ENCODE data around the gene FAM53A.

DNA sequence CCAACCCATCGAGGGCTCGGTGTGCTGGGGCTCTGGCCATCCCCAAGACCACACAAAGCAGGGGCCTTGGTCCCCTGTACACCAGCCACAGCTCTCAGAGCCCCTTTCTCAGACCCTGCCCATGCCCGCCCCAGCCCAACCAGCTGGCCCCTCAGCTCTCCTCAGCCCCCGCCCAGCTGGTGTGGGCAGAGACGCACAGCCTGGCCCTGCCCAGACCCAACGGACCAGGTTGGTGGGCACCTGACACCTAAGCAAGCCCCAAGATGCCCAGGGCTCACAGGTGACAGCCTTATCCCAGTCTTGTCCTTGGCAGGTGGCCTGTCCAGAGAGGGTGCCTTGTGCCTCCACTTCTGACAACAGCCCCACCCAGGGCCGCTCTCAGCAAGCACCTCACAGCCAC is 42.4 kb downstream of the FAM53A start:
- TF ChIP-seq, protein P1, sequence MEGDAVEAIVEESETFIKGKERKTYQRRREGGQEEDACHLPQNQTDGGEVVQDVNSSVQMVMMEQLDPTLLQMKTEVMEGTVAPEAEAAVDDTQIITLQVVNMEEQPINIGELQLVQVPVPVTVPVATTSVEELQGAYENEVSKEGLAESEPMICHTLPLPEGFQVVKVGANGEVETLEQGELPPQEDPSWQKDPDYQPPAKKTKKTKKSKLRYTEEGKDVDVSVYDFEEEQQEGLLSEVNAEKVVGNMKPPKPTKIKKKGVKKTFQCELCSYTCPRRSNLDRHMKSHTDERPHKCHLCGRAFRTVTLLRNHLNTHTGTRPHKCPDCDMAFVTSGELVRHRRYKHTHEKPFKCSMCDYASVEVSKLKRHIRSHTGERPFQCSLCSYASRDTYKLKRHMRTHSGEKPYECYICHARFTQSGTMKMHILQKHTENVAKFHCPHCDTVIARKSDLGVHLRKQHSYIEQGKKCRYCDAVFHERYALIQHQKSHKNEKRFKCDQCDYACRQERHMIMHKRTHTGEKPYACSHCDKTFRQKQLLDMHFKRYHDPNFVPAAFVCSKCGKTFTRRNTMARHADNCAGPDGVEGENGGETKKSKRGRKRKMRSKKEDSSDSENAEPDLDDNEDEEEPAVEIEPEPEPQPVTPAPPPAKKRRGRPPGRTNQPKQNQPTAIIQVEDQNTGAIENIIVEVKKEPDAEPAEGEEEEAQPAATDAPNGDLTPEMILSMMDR (IDR thresholded peaks at IDR 0.05): no peak
- TF ChIP-seq POLR2A (IDR thresholded peaks at IDR 0.05): no peak
